Heart left ventricle (tissue), 16 donors: Measurements from ENCODE around the gene PINK1. TPM values are rescaled to one million over a fixed set of nuclear protein-coding genes. Genes with fewer than 3 reads are reported as not detected.
A peak's percentile ranks its signal among the peaks of the same experiment; 100 is the strongest.

Source experiments
- ATAC-seq, 4 donors: fragments of 200-7000 bp; cut with Tn5 transposase; one replicate each; pipeline ENCODE4 v1.9.1; 2020 to 2022; ENCODE audit warnings: moderate library complexity in 4 of 4, mild to moderate bottlenecking in 3 of 4, moderate number of reproducible peaks in 1 of 4
- DNase-seq, 5 donors: peaks; one replicate each; pipeline ENCODE4 v3.0.0-alpha.2; 2020
- H3K27ac ChIP-seq, 12 donors: fragments of 200-600 bp; sonication (generic) in 4 of 12; one replicate each; pipeline versions ENCODE4 v1.5.0 to v1.8.0; 2016 to 2022; ENCODE audit warnings: mild to moderate bottlenecking in 2 of 12
- H3K27me3 ChIP-seq, 9 donors: fragments of 200-600 bp; sonication (generic) in 2 of 9; one replicate each; pipeline versions ENCODE4 v1.5.1 to v1.8.0; 2016 to 2022; ENCODE audit warnings: mild to moderate bottlenecking in 3 of 9
- H3K36me3 ChIP-seq, 9 donors: fragments of 200-600 bp; sonication (generic) in 2 of 9; one replicate each; pipeline versions ENCODE4 v1.5.0 to v1.8.0; 2018 to 2022; ENCODE audit warnings: mild to moderate bottlenecking in 2 of 9
- H3K4me1 ChIP-seq, 12 donors: fragments of 200-600 bp; sonication (generic) in 4 of 12; one replicate each; pipeline versions ENCODE4 v1.5.0 to v1.8.0; 2016 to 2022; ENCODE audit warnings: mild to moderate bottlenecking in 3 of 12
- H3K4me3 ChIP-seq, 12 donors: fragments of 200-600 bp; sonication (generic) in 4 of 12; one replicate each; pipeline versions ENCODE4 v1.5.0 to v1.8.0; 2017 to 2022; ENCODE audit warnings: mild to moderate bottlenecking in 9 of 12, moderate library complexity in 4 of 12
- H3K9me3 ChIP-seq, 12 donors: fragments of 200-600 bp; sonication (generic) in 4 of 12; one replicate each; pipeline versions ENCODE4 v1.5.0 to v1.8.0; 2016 to 2022; ENCODE audit warnings: mild to moderate bottlenecking in 1 of 12
- CTCF ChIP-seq, 12 donors: fragments of 200-600 bp; sonication (generic) in 4 of 12; IDR thresholded peaks; one replicate each; pipeline versions ENCODE4 v1.5.0 to v1.8.0; 2018 to 2022; ENCODE audit warnings: antibody characterized with exemption in 12 of 12, mild to moderate bottlenecking in 5 of 12
- POLR2A ChIP-seq, 2 donors: fragments of 450-650 bp; IDR thresholded peaks; one replicate each; pipeline ENCODE4 v1.6.1; 2017; ENCODE audit warnings: antibody characterized with exemption in 2 of 2, mild to moderate bottlenecking in 2 of 2, moderate library complexity in 2 of 2
- WGBS, 4 donors: extraction: QIAGEN DNeasy Blood & Tissue Kit in 2 of 4; methylation state at CpG; one replicate each; pipeline versions ENCODE4 v1.1.5 to v1.1.7; 2013 to 2018; 5-methylcytosine and 5-hydroxymethylcytosine counted together
- intact Hi-C, 10 donors: fragments of 100-400 bp; cut with DNase I; formaldehyde crosslinking; loops; one replicate each; pipeline versions ENCODE4 v1.11.1 to v1.14.2; 2022
- polyA plus RNA-seq, 2 donors: library from polyadenylated mRNA; stranded (reverse); fragments of 200-250 nt; gene quantifications; one replicate each; pipeline ENCODE4 v1.2.3, GENCODE V29; 2013
- total RNA-seq, 9 donors: library from RNA; depleted of rRNA in 2 of 9; stranded (reverse); fragments of >200 nt in 2 of 9; fragmentation: NEBNext Ultra II Directional in 3 of 9; extraction: Animal tissue kit (Norgen Biotek cat#: 25700) in 3 of 9; gene quantifications; one replicate each; pipeline versions ENCODE4 v1.1.0 to v1.2.4, GENCODE V29; 2016 to 2023
- donor health status: ischemic (EF 13 %, LVEDD 7.1; RV severe dilation, severe dysfunction).
- donor health status: healthy with polysubstance abuse.
- donor health status: DM: no; HTN: yes; CAD: no.
- donor health status: DM: no; HTN: no; CAD: no.
- donor health status: ischemic (EF 25% LVEDD 6.9; RV normal size, moderate dysfunction).
- donor health status: ischemic (EF 25% LVEDD 5.7; RV mildly dilated, moderate dysfunction).
- donor health status: healthy.
- donor health status: DM: yes; HTN: yes; CAD: no.
- donor health status: ischemic (EF 35%, LVEDD 5.7; RV mildly dilated, moderate dysfunction).
- donor health status: nonischemic (EF 11% LVEDD 7.7; RV severe dilation, severe dysfunction).
- donor health status: DM: yes; HTN: yes; CAD: no.
- donor health status: PGD.
- donor health status: ischemic (EF 29% LVEDD 5.4; RV normal size, mild dysfunction).
- donor health status: nonischemic (EF 23%, LVEDD 6.1; RV moderate dilation, normal function).

PINK1 gene
- total and polyA plus RNA-seq, 11 donors = 147 to 418 (median 258) TPM

DNA sequence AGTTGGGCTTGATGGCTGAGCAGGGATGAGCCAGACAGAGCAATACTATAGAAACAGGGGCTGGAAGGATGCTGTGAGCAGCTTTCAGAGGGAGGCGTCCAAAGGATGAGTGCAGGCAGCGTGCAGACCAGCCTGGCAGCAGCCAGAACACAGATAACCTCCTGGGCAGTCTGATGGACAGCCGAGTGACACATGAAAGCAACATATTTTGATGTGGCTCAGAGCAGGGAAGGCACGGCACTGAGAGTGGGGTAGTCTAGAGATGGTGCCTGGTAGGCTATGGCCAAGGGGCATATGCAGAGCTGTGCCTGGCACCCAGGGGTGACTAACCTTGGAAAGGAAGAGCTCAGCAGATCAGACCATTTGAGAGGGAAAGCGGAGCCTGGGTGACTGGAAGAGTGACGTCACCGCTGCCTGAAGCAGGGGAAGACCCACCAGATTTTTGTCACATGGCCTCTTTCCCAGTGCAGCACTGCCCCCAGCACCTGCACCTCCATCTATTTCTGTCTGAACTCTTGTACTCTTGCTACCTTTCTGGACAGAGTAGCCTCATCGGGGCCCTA, 3.6 kb downstream of the PINK1 start:
- H3K4me1 ChIP-seq = peaks cover 0 to 31% (median 15%) of the 10 kb centered on the region in 12 donors
- WGBS, 4 donors = 67 to 81% (median 75%) methylated on average over 8 of the region's 8 CpGs
- H3K36me3 ChIP-seq = peaks cover 0 to 60% (median 55%) of the 10 kb centered on the region in 9 donors
- no peak for ATAC-seq
- no peak for TF ChIP-seq POLR2A (IDR thresholded peaks at IDR 0.05)
- no peak for TF ChIP-seq CTCF (IDR thresholded peaks at IDR 0.05)
- H3K27ac ChIP-seq = no peak overlapping the region
- DNase-seq = no peak
- H3K4me3 ChIP-seq = no peak overlapping the region
- intact Hi-C loops = no loop called here
- no peaks in the 10 kb centered on the region for H3K27me3 ChIP-seq
- no peaks in the 10 kb centered on the region for H3K9me3 ChIP-seq

DNA sequence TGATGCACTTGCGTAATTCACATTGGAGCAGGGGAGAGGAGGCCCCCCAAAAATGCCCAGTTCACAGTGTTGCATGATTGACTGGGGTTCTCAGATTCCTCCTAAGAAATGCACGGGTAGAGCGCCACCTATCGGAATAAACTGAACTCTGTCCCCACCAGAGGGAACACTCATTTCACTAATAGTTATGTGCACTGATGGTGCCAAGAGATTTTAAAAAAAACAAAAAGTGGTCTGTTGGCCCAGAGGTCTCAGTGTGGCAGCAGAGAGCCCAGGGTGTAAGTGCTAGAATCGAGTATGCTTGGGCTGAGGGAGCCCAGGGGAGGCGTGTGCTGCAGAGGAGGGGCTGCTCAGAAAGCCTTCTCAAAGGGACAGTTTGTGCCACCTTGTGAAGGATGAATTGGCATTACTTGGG, 6.9 kb downstream of the PINK1 start:
- intact Hi-C loops = loop anchor here in 3 of 10 donors (1.0 to 5.0 kb wide), 5 partner anchors 63 to 118 kb away; no protein-coding TSS in a partner anchor
- peak in 3 of 4 donors; percentile 53 to 61 (median 57) for ATAC-seq

DNA sequence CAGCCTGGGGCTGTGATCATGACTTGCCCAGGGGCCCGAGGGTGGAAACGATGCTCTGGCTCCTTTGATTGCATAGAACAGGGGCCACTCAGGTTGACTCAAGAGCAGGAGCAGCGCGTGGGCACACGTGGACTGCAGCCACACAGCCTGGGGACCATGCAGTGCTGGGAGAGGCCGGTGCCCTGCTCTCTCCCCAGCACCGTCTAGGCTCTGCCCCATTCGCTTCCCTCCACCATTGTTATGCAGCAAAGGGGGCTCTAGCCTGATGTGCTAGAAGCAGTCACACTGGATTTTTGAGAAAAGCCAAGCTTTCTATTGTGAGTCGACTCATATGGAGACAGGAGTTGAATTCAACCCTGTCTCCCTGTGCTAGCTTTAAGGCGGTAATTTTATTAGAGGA, 8.7 kb downstream of the PINK1 start:
- intact Hi-C loops = loop anchor here in 2 of 10 donors (2.0 to 5.0 kb wide), 3 partner anchors 65 to 120 kb away; no protein-coding TSS in a partner anchor
- DNase-seq (no peak), ATAC-seq (peak in 1 of 4 donors; percentile 16)
- TF ChIP-seq POLR2A (IDR thresholded peaks at IDR 0.05) = no peak
- TF ChIP-seq CTCF (IDR thresholded peaks at IDR 0.05) = no peak
- H3K27me3 ChIP-seq = no peaks in the 10 kb centered on the region
- peaks cover 0 to 100% (median 92%) of the 10 kb centered on the region in 9 donors for H3K36me3 ChIP-seq
- no peak overlapping the region for H3K4me3 ChIP-seq
- peaks cover 0 to 3% (median 0%) of the 10 kb centered on the region in 12 donors for H3K4me1 ChIP-seq
- WGBS, 4 donors = 81 to 87% (median 84%) methylated on average over 8 to 10 of the region's 10 CpGs
- no peaks in the 10 kb centered on the region for H3K9me3 ChIP-seq
- H3K27ac ChIP-seq = no peak overlapping the region

More for the DNA sequence above, 6.9 kb downstream of the PINK1 start:
- H3K27me3 ChIP-seq = no peaks in the 10 kb centered on the region
- peaks cover 0 to 93% (median 88%) of the 10 kb centered on the region in 9 donors for H3K36me3 ChIP-seq
- DNase-seq = peak in 1 of 5 donors; percentile 36
- no peaks in the 10 kb centered on the region for H3K9me3 ChIP-seq
- H3K27ac ChIP-seq = no peak overlapping the region
- 31 to 36% (median 31%) methylated on average over 6 of the region's 6 CpGs for WGBS, 4 donors
- H3K4me1 ChIP-seq = peaks cover 0 to 17% (median 5%) of the 10 kb centered on the region in 12 donors
- H3K4me3 ChIP-seq = no peak overlapping the region
- no peak for TF ChIP-seq POLR2A (IDR thresholded peaks at IDR 0.05)
- TF ChIP-seq CTCF (IDR thresholded peaks at IDR 0.05) = peak; percentile 65 to 91 (median 81)

- Histone ChIP-seq H3K27ac (no peak overlapping the region), H3K4me3 (no peak overlapping the region), H3K36me3 (peaks cover 0 to 100% (median 92%) of the 10 kb centered on the region in 9 donors), H3K9me3 (no peaks in the 10 kb centered on the region), H3K27me3 (no peaks in the 10 kb centered on the region), H3K4me1 (peaks cover 0 to 3% (median 0%) of the 10 kb centered on the region in 12 donors)
- ATAC-seq = no peak
- intact Hi-C loops = loop anchor here in 1 of 10 donors (5.0 kb wide), 2 partner anchors 66 to 121 kb away; no protein-coding TSS in a partner anchor
- no peak for TF ChIP-seq CTCF (IDR thresholded peaks at IDR 0.05)
- TF ChIP-seq POLR2A (IDR thresholded peaks at IDR 0.05) = no peak
- WGBS, 4 donors = 71 to 85% (median 78%) methylated on average over 6 of the region's 6 CpGs
- DNase-seq = no peak
These were observed 9.8 kb downstream of the PINK1 start for GRCh38 chr1:20643080-20643479.
